Loucy (cell line): ENCODE results near the gene BHLHE40.

Experiments
- H2AFZ ChIP-seq: fragments of 200-600 bp; sonication (generic); 2 replicates; pipeline ENCODE4 v1.6.0; 2016; ENCODE audit warnings: antibody characterized with exemption, mild to moderate bottlenecking, low read length, moderate library complexity
- H3F3A ChIP-seq: fragments of 200-600 bp; 2 replicates; pipeline ENCODE4 v1.6.0; 2016; ENCODE audit warnings: antibody characterized with exemption, low read depth, mild to moderate bottlenecking
- H3K27me3 ChIP-seq: fragments of 200-600 bp; sonication (generic); 2 replicates; pipeline ENCODE4 v1.6.1; 2014; ENCODE audit warnings: low read length, mild to moderate bottlenecking; ENCODE audit not compliant: insufficient read depth, poor library complexity, severe bottlenecking
- H3K36me3 ChIP-seq: fragments of 200-600 bp; sonication (generic); 2 replicates; pipeline ENCODE4 v1.6.1; 2016; ENCODE audit warnings: low read length; ENCODE audit not compliant: insufficient read depth
- H3K4me1 ChIP-seq: fragments of 200-600 bp; sonication (generic); 2 replicates; pipeline ENCODE4 v1.5.1; 2014; ENCODE audit warnings: low read length, mild to moderate bottlenecking; ENCODE audit not compliant: insufficient read depth, poor library complexity, severe bottlenecking
- H3K4me2 ChIP-seq: fragments of 200-600 bp; sonication (generic); 2 replicates; pipeline ENCODE4 v1.6.0; 2014; ENCODE audit warnings: antibody characterized with exemption, low read length, low read depth, mild to moderate bottlenecking; ENCODE audit not compliant: poor library complexity, severe bottlenecking
- H3K4me3 ChIP-seq: fragments of 200-600 bp; sonication (generic); 2 replicates; pipeline ENCODE4 v1.5.1; 2014; ENCODE audit warnings: low read length, mild to moderate bottlenecking, mixed read lengths; ENCODE audit not compliant: poor library complexity, severe bottlenecking
- H3K79me2 ChIP-seq: fragments of 200-600 bp; sonication (generic); 2 replicates; pipeline ENCODE4 v1.6.1; 2014; ENCODE audit warnings: low read length; ENCODE audit not compliant: insufficient read depth
- H3K9ac ChIP-seq: fragments of 200-600 bp; sonication (generic); 2 replicates; pipeline ENCODE4 v1.6.0; 2014; ENCODE audit warnings: mild to moderate bottlenecking, low read depth, low read length, moderate library complexity; ENCODE audit not compliant: poor library complexity, severe bottlenecking
- H3K9me2 ChIP-seq: fragments of 200-600 bp; sonication (generic); replicated peaks from 2 replicates; pipeline ENCODE4 v1.6.1; 2016; ENCODE audit warnings: low read depth, low read length, mixed read lengths
- H3K9me3 ChIP-seq: fragments of 200-600 bp; sonication (generic); 2 replicates; pipeline ENCODE4 v1.6.1; 2014; ENCODE audit warnings: mild to moderate bottlenecking, antibody characterized with exemption, low read length, low read depth; ENCODE audit not compliant: insufficient read depth
- H4K20me1 ChIP-seq: fragments of 200-600 bp; sonication (generic); 2 replicates; pipeline ENCODE4 v1.6.0; 2014; ENCODE audit warnings: antibody characterized with exemption, low read length, mild to moderate bottlenecking; ENCODE audit not compliant: insufficient read depth, poor library complexity, severe bottlenecking
- EZH2phosphoT487 ChIP-seq: fragments of 200-600 bp; IDR thresholded peaks from 2 replicates; pipeline ENCODE4 v1.6.1; 2018; ENCODE audit warnings: antibody characterized with exemption, mild to moderate bottlenecking, moderate library complexity, borderline replicate concordance
- TF ChIP-seq, protein P1 (sequence below): fragments of 200-600 bp; sonication (generic); conservative IDR thresholded peaks from 2 replicates; pipeline ENCODE4 v1.5.1; 2014; ENCODE audit warnings: mild to moderate bottlenecking, antibody characterized with exemption, low read length

The BHLHE40 gene

GRCh38 chr3:4983739-4984510 is 4.7 kb downstream of the BHLHE40 start:
- Histone ChIP-seq H3K9ac (peak overlapping the region; percentile 69), H3K36me3 (peaks cover 22% of the 10 kb centered on the region; the same call in 1 of the 2 replicates), H3K4me3 (peak overlapping the region; percentile 79), H2AFZ (no peak overlapping the region), H4K20me1 (peaks cover 34% of the 10 kb centered on the region), H3F3A (peaks cover 12% of the 10 kb centered on the region), H3K27me3 (no peaks in the 10 kb centered on the region), H3K4me1 (peaks cover 52% of the 10 kb centered on the region), H3K9me3 (no peaks in the 10 kb centered on the region), H3K79me2 (peaks cover 68% of the 10 kb centered on the region), H3K4me2 (peak overlapping the region; percentile 97), H3K9me2 (no peaks in the 10 kb centered on the region)
- TF ChIP-seq, protein P1, sequence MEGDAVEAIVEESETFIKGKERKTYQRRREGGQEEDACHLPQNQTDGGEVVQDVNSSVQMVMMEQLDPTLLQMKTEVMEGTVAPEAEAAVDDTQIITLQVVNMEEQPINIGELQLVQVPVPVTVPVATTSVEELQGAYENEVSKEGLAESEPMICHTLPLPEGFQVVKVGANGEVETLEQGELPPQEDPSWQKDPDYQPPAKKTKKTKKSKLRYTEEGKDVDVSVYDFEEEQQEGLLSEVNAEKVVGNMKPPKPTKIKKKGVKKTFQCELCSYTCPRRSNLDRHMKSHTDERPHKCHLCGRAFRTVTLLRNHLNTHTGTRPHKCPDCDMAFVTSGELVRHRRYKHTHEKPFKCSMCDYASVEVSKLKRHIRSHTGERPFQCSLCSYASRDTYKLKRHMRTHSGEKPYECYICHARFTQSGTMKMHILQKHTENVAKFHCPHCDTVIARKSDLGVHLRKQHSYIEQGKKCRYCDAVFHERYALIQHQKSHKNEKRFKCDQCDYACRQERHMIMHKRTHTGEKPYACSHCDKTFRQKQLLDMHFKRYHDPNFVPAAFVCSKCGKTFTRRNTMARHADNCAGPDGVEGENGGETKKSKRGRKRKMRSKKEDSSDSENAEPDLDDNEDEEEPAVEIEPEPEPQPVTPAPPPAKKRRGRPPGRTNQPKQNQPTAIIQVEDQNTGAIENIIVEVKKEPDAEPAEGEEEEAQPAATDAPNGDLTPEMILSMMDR, result no peak
- TF ChIP-seq EZH2phosphoT487, result no peak

GRCh38 chr3:4984511-4984864 is 5.3 kb downstream of the BHLHE40 start:
- Histone ChIP-seq H3K79me2 (peaks cover 67% of the 10 kb centered on the region), H2AFZ (no peak overlapping the region), H3K4me3 (peak overlapping the region; percentile 79), H3K9me2 (no peaks in the 10 kb centered on the region), H3K9me3 (no peaks in the 10 kb centered on the region), H3K27me3 (no peaks in the 10 kb centered on the region), H3K4me1 (peaks cover 58% of the 10 kb centered on the region), H3K9ac (peak overlapping the region; percentile 69), H3F3A (peaks cover 12% of the 10 kb centered on the region), H3K36me3 (peaks cover 22% of the 10 kb centered on the region; the same call in 1 of the 2 replicates), H3K4me2 (peak overlapping the region; percentile 97), H4K20me1 (peaks cover 34% of the 10 kb centered on the region)
- no peak for TF ChIP-seq EZH2phosphoT487
- TF ChIP-seq, protein P1, result no peak

GRCh38 chr3:4985330-4986174 is 6.3 kb downstream of the BHLHE40 start:
- peak overlapping the region; percentile 78 for H3K4me3 ChIP-seq
- TF ChIP-seq, protein P1, result no peak
- TF ChIP-seq EZH2phosphoT487, result no peak
- no peak overlapping the region for H2AFZ ChIP-seq
- H3K9me3 ChIP-seq, result no peaks in the 10 kb centered on the region
- H4K20me1 ChIP-seq, result peaks cover 33% of the 10 kb centered on the region
- peaks cover 22% of the 10 kb centered on the region; the same call in 1 of the 2 replicates for H3K36me3 ChIP-seq
- H3F3A ChIP-seq, result peaks cover 12% of the 10 kb centered on the region
- H3K4me2 ChIP-seq, result peak overlapping the region; percentile 80
- H3K9me2 ChIP-seq, result no peaks in the 10 kb centered on the region
- peak overlapping the region; percentile 75 for H3K9ac ChIP-seq
- no peaks in the 10 kb centered on the region for H3K27me3 ChIP-seq
- peaks cover 58% of the 10 kb centered on the region for H3K4me1 ChIP-seq
- peaks cover 56% of the 10 kb centered on the region for H3K79me2 ChIP-seq
